HG03064 (cell line): Measurements from ENCODE around the gene PARVB.

ENCODE experiments used
- ATAC-seq: cut with Tn5 transposase; IDR thresholded peaks from one replicate; pipeline ENCODE4 v1.9.1; 2021; ENCODE audit warnings: low read depth; ENCODE audit not compliant: unreplicated experiment

PARVB gene

GRCh38 chr22:44084044-44084772 is 60.1 kb downstream of the PARVB start:
- ATAC-seq: no peak

- no peak for ATAC-seq
Measured at GRCh38 chr22:44085743-44086270, 61.7 kb downstream of the PARVB start.

- ATAC-seq: no peak
Measured at GRCh38 chr22:44086271-44087088, 62.4 kb downstream of the PARVB start.

- ATAC-seq: no peak
Measured at GRCh38 chr22:44087089-44087430, 63.0 kb downstream of the PARVB start.

- ATAC-seq: no peak
Measured at GRCh38 chr22:44088976-44089570, 65.0 kb downstream of the PARVB start.

- ATAC-seq: no peak
Measured at GRCh38 chr22:44089717-44090570, 65.8 kb downstream of the PARVB start.

- ATAC-seq: no peak
Measured at GRCh38 chr22:44090571-44090905, 66.4 kb downstream of the PARVB start.

GRCh38 chr22:44091021-44091721 is 67.1 kb downstream of the PARVB start:
- ATAC-seq: no peak

GRCh38 chr22:44091751-44092150 is 67.6 kb downstream of the PARVB start:
- no peak for ATAC-seq

GRCh38 chr22:44092636-44093220 is 68.6 kb downstream of the PARVB start:
- no peak for ATAC-seq

- no peak for ATAC-seq
Measured at GRCh38 chr22:44093791-44094190, 69.7 kb downstream of the PARVB start.

GRCh38 chr22:44094751-44095302 is 70.7 kb downstream of the PARVB start:
- ATAC-seq: no peak

GRCh38 chr22:44096736-44097135 is 72.6 kb downstream of the PARVB start:
- ATAC-seq: no peak

- ATAC-seq: no peak
Measured at GRCh38 chr22:44097263-44098020, 73.3 kb downstream of the PARVB start.

- ATAC-seq: no peak
Measured at GRCh38 chr22:44098021-44098739, 74.1 kb downstream of the PARVB start.

- no peak for ATAC-seq
Measured at GRCh38 chr22:44098966-44099530, 74.9 kb downstream of the PARVB start.

GRCh38 chr22:44099696-44100095 is 75.6 kb downstream of the PARVB start:
- ATAC-seq: no peak

- no peak for ATAC-seq
Measured at GRCh38 chr22:44100411-44100810, 76.3 kb downstream of the PARVB start.
